ENCODE data around the gene FBXO8. TPM values are rescaled to one million over a fixed set of nuclear protein-coding genes. Genes with fewer than 3 reads are reported as not detected.

Gene FBXO8
- total RNA-seq, 1 experiment from 2014 or later = 7.5 TPM

DNA sequence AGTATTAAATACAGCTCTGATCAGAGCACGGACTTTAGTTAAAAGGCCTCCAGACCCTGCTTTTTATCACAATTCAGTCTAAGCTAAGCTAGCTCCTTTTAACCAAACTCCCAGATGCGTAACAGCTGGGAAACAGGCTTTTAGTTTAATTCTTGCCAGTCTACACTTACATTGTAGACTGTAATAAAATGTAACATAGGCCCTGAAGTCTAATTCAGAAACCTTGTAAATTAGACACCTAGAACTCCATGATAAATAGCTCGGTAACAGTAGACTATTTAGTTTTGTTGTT, 20.1 kb downstream of the FBXO8 start:
- TF ChIP-seq PRRX2 (CRISPR knock-in tag; IDR thresholded peaks at IDR 0.05) = no peak
- TF ChIP-seq, protein P1, sequence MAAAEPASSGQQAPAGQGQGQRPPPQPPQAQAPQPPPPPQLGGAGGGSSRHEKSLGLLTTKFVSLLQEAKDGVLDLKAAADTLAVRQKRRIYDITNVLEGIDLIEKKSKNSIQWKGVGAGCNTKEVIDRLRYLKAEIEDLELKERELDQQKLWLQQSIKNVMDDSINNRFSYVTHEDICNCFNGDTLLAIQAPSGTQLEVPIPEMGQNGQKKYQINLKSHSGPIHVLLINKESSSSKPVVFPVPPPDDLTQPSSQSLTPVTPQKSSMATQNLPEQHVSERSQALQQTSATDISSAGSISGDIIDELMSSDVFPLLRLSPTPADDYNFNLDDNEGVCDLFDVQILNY (CRISPR knock-in tag; IDR thresholded peaks at IDR 0.05) = no peak
- H3K9me3 Mint-ChIP-seq = no peaks in the 10 kb centered on the region
- H3K27me3 Mint-ChIP-seq (ENCODE audit: low read depth) = no peaks in the 10 kb centered on the region
- ATAC-seq (no peak), DNase-seq (ENCODE audit: low spot score) (no peak)
- H3K36me3 Mint-ChIP-seq = no peaks in the 10 kb centered on the region
- no peaks in the 10 kb centered on the region for H3K4me1 Mint-ChIP-seq
- H3K4me3 Mint-ChIP-seq = no peak overlapping the region
- ChIA-PET CTCF (no interaction called here), POLR2A (no interaction called here)
- H3K27ac Mint-ChIP-seq = no peak overlapping the region

DNA sequence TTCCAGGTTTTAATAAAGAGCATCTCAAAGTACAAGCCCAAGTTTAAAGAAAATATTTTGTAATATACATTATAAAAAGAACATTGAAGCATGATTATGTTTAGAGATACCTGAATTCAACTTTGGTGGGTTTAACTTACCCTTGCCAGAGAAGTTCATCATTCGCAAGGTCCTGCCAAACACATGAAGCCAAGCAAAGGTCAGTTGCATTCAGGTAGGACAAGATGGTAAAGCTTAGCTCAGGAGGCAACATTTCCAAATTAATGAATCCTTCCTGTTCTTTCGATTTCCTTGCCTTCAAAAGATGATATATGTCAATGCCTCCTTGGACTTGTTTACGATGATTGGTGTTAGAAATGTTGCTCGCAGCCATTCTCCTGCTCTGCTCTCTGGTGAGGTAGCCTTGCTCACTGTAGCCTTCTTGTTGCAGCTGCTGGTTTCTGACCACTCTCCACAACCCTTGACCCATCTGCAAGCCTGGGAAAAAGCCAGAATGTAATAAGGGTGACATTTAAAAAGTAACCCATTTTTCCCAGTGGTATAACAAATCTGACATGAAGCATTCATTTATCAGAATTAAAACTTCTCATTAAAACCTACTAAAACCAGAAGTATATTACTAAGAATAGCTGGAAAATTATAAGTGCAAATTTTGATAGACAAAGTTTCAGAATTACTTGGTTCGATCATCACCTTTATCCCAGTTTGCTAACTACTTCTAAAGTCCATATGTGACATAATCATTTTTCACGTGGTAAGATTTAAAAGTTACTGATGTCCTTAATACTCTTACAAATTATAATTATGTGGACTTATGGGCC, 20.6 kb downstream of the FBXO8 start:
- Mint-ChIP-seq H3K4me3 (no peak overlapping the region), H3K27me3 (ENCODE audit: low read depth) (no peaks in the 10 kb centered on the region), H3K4me1 (no peaks in the 10 kb centered on the region), H3K9me3 (no peaks in the 10 kb centered on the region), H3K27ac (no peak overlapping the region), H3K36me3 (no peaks in the 10 kb centered on the region)
- no peak for ATAC-seq
- ChIA-PET POLR2A (no interaction called here), CTCF (no interaction called here)
- no peak for DNase-seq (ENCODE audit: low spot score)
- TF ChIP-seq, protein P2, sequence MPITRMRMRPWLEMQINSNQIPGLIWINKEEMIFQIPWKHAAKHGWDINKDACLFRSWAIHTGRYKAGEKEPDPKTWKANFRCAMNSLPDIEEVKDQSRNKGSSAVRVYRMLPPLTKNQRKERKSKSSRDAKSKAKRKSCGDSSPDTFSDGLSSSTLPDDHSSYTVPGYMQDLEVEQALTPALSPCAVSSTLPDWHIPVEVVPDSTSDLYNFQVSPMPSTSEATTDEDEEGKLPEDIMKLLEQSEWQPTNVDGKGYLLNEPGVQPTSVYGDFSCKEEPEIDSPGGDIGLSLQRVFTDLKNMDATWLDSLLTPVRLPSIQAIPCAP (CRISPR knock-in tag; IDR thresholded peaks at IDR 0.05) = no peak
- TF ChIP-seq, protein P3, sequence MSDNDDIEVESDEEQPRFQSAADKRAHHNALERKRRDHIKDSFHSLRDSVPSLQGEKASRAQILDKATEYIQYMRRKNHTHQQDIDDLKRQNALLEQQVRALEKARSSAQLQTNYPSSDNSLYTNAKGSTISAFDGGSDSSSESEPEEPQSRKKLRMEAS (CRISPR knock-in tag; IDR thresholded peaks at IDR 0.05) = no peak
- TF ChIP-seq, protein P4, sequence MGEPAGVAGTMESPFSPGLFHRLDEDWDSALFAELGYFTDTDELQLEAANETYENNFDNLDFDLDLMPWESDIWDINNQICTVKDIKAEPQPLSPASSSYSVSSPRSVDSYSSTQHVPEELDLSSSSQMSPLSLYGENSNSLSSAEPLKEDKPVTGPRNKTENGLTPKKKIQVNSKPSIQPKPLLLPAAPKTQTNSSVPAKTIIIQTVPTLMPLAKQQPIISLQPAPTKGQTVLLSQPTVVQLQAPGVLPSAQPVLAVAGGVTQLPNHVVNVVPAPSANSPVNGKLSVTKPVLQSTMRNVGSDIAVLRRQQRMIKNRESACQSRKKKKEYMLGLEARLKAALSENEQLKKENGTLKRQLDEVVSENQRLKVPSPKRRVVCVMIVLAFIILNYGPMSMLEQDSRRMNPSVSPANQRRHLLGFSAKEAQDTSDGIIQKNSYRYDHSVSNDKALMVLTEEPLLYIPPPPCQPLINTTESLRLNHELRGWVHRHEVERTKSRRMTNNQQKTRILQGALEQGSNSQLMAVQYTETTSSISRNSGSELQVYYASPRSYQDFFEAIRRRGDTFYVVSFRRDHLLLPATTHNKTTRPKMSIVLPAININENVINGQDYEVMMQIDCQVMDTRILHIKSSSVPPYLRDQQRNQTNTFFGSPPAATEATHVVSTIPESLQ (CRISPR knock-in tag; IDR thresholded peaks at IDR 0.05) = no peak
- TF ChIP-seq, protein P5, sequence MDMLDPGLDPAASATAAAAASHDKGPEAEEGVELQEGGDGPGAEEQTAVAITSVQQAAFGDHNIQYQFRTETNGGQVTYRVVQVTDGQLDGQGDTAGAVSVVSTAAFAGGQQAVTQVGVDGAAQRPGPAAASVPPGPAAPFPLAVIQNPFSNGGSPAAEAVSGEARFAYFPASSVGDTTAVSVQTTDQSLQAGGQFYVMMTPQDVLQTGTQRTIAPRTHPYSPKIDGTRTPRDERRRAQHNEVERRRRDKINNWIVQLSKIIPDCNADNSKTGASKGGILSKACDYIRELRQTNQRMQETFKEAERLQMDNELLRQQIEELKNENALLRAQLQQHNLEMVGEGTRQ (CRISPR knock-in tag; IDR thresholded peaks at IDR 0.05) = no peak
- TF ChIP-seq TEAD1 (CRISPR knock-in tag; IDR thresholded peaks at IDR 0.05) (no peak), ZNF317 (CRISPR knock-in tag; IDR thresholded peaks at IDR 0.05; ENCODE audit: borderline replicate concordance, low read depth) (no peak), FOXJ3 (CRISPR knock-in tag; IDR thresholded peaks at IDR 0.05; ENCODE audit: borderline replicate concordance) (no peak), FOXP1 (CRISPR knock-in tag; IDR thresholded peaks at IDR 0.05; ENCODE audit: borderline replicate concordance) (no peak), ZNF416 (CRISPR knock-in tag; IDR thresholded peaks at IDR 0.05) (no peak), ZBTB21 (CRISPR knock-in tag; IDR thresholded peaks at IDR 0.05; ENCODE audit: borderline replicate concordance) (no peak)
- TF ChIP-seq, protein P6, sequence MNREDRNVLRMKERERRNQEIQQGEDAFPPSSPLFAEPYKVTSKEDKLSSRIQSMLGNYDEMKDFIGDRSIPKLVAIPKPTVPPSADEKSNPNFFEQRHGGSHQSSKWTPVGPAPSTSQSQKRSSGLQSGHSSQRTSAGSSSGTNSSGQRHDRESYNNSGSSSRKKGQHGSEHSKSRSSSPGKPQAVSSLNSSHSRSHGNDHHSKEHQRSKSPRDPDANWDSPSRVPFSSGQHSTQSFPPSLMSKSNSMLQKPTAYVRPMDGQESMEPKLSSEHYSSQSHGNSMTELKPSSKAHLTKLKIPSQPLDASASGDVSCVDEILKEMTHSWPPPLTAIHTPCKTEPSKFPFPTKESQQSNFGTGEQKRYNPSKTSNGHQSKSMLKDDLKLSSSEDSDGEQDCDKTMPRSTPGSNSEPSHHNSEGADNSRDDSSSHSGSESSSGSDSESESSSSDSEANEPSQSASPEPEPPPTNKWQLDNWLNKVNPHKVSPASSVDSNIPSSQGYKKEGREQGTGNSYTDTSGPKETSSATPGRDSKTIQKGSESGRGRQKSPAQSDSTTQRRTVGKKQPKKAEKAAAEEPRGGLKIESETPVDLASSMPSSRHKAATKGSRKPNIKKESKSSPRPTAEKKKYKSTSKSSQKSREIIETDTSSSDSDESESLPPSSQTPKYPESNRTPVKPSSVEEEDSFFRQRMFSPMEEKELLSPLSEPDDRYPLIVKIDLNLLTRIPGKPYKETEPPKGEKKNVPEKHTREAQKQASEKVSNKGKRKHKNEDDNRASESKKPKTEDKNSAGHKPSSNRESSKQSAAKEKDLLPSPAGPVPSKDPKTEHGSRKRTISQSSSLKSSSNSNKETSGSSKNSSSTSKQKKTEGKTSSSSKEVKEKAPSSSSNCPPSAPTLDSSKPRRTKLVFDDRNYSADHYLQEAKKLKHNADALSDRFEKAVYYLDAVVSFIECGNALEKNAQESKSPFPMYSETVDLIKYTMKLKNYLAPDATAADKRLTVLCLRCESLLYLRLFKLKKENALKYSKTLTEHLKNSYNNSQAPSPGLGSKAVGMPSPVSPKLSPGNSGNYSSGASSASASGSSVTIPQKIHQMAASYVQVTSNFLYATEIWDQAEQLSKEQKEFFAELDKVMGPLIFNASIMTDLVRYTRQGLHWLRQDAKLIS (CRISPR knock-in tag; IDR thresholded peaks at IDR 0.05; ENCODE audit: borderline replicate concordance) = no peak
- TF ChIP-seq, protein P7, sequence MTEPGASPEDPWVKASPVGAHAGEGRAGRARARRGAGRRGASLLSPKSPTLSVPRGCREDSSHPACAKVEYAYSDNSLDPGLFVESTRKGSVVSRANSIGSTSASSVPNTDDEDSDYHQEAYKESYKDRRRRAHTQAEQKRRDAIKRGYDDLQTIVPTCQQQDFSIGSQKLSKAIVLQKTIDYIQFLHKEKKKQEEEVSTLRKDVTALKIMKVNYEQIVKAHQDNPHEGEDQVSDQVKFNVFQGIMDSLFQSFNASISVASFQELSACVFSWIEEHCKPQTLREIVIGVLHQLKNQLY (CRISPR knock-in tag; IDR thresholded peaks at IDR 0.05) = no peak
- TF ChIP-seq, protein P8, sequence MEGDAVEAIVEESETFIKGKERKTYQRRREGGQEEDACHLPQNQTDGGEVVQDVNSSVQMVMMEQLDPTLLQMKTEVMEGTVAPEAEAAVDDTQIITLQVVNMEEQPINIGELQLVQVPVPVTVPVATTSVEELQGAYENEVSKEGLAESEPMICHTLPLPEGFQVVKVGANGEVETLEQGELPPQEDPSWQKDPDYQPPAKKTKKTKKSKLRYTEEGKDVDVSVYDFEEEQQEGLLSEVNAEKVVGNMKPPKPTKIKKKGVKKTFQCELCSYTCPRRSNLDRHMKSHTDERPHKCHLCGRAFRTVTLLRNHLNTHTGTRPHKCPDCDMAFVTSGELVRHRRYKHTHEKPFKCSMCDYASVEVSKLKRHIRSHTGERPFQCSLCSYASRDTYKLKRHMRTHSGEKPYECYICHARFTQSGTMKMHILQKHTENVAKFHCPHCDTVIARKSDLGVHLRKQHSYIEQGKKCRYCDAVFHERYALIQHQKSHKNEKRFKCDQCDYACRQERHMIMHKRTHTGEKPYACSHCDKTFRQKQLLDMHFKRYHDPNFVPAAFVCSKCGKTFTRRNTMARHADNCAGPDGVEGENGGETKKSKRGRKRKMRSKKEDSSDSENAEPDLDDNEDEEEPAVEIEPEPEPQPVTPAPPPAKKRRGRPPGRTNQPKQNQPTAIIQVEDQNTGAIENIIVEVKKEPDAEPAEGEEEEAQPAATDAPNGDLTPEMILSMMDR (IDR thresholded peaks at IDR 0.05) = no peak
- TF ChIP-seq, protein P9, sequence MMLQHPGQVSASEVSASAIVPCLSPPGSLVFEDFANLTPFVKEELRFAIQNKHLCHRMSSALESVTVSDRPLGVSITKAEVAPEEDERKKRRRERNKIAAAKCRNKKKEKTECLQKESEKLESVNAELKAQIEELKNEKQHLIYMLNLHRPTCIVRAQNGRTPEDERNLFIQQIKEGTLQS (CRISPR knock-in tag; conservative IDR thresholded peaks at IDR 0.05) = no peak
- TF ChIP-seq, protein P10, sequence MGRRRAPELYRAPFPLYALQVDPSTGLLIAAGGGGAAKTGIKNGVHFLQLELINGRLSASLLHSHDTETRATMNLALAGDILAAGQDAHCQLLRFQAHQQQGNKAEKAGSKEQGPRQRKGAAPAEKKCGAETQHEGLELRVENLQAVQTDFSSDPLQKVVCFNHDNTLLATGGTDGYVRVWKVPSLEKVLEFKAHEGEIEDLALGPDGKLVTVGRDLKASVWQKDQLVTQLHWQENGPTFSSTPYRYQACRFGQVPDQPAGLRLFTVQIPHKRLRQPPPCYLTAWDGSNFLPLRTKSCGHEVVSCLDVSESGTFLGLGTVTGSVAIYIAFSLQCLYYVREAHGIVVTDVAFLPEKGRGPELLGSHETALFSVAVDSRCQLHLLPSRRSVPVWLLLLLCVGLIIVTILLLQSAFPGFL (CRISPR knock-in tag; IDR thresholded peaks at IDR 0.05; ENCODE audit: borderline replicate concordance) = no peak

Data from WTC11 (cell line).